Right lobe of liver (tissue), 4 donors: ENCODE measurements around the gene DSC1.

Experiments used
- POLR2A ChIP-seq: fragments of 450-650 bp; IDR thresholded peaks from one replicate; pipeline ENCODE4 v1.6.1; 2017; ENCODE audit warnings: antibody characterized with exemption, mild to moderate bottlenecking
- TF ChIP-seq, protein P1 (sequence below), 4 donors: fragments of 200-600 bp in 3 of 4; fragments of 450-650 bp in 1 of 4; IDR thresholded peaks; one replicate each; pipeline versions ENCODE4 v1.5.1 to v1.8.0; 2016 to 2022; ENCODE audit warnings: antibody characterized with exemption in 4 of 4, mild to moderate bottlenecking in 2 of 4
- donor health status: DM: no; HTN: no; CAD: no.
- donor health status: DM: no; HTN: no; CAD: no.
- donor health status: DM: no; HTN: yes; CAD: no.

DNA sequence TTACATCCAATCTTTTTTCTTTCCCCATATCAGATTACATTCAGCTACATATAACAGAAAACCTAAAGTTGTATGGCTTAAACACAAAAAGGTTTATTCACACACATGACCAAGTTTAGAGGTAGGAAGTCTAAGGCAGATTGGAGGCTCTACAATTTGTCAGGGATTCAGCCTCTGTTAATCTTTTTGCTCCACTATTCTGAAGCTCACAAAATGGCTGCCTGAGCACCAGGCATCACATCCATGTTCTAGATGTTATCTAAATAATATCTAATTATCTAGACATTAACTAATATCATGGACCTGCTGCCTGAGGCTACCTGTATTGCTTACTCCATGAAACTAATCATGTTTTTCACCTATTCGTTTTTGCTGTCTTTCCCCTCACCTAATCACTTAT lies 36.8 kb downstream of the DSC1 start:
- TF ChIP-seq, protein P1, sequence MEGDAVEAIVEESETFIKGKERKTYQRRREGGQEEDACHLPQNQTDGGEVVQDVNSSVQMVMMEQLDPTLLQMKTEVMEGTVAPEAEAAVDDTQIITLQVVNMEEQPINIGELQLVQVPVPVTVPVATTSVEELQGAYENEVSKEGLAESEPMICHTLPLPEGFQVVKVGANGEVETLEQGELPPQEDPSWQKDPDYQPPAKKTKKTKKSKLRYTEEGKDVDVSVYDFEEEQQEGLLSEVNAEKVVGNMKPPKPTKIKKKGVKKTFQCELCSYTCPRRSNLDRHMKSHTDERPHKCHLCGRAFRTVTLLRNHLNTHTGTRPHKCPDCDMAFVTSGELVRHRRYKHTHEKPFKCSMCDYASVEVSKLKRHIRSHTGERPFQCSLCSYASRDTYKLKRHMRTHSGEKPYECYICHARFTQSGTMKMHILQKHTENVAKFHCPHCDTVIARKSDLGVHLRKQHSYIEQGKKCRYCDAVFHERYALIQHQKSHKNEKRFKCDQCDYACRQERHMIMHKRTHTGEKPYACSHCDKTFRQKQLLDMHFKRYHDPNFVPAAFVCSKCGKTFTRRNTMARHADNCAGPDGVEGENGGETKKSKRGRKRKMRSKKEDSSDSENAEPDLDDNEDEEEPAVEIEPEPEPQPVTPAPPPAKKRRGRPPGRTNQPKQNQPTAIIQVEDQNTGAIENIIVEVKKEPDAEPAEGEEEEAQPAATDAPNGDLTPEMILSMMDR (IDR thresholded peaks at IDR 0.05), result no peak
- no peak for TF ChIP-seq POLR2A
